SK-N-SH treated with all-trans-retinoic acid at 6 μM for 48 hours (cell line): ENCODE data around the gene KCNA1.

ENCODE experiments used
- ATAC-seq: fragments of 200-7000 bp; cut with Tn5 transposase; 3 replicates; pipeline ENCODE4 v1.9.1; 2020; ENCODE audit warnings: mild to moderate bottlenecking, moderate library complexity
- ARNTL ChIP-seq: fragments of 450-650 bp; formaldehyde crosslinking; IDR thresholded peaks from 2 replicates; pipeline ENCODE4 v1.5.0; 2020; ENCODE audit warnings: low read depth, mild to moderate bottlenecking, moderate library complexity, borderline replicate concordance
- BACH2 ChIP-seq: fragments of 250-450 bp; sonication (Bioruptor Pico); IDR thresholded peaks from 2 replicates; pipeline ENCODE4 v1.9.0; 2021; ENCODE audit warnings: mild to moderate bottlenecking, borderline replicate concordance
- CREB5 ChIP-seq: fragments of 250-450 bp; sonication (Bioruptor Pico); IDR thresholded peaks from 2 replicates; pipeline ENCODE4 v1.5.1; 2020; ENCODE audit warnings: low read depth, mild to moderate bottlenecking, moderate library complexity
- ESRRG ChIP-seq: fragments of 250-450 bp; sonication (Bioruptor Pico); IDR thresholded peaks from 2 replicates; pipeline ENCODE4 v1.6.1; 2021; ENCODE audit warnings: mild to moderate bottlenecking
- GLIS3 ChIP-seq: fragments of 250-450 bp; sonication (Bioruptor Pico); IDR thresholded peaks from 2 replicates; pipeline ENCODE4 v1.5.0; 2020; ENCODE audit warnings: mild to moderate bottlenecking, moderate library complexity
- ISL1 ChIP-seq: fragments of 250-450 bp; sonication (Bioruptor Pico); IDR thresholded peaks from 2 replicates; pipeline ENCODE4 v2.1.2; 2022; ENCODE audit warnings: mild to moderate bottlenecking, moderate library complexity
- OSR1 ChIP-seq: fragments of 250-450 bp; sonication (Bioruptor Pico); IDR thresholded peaks from 2 replicates; pipeline ENCODE4 v1.8.0; 2022; ENCODE audit warnings: moderate library complexity, mild to moderate bottlenecking, inconsistent platforms
- PATZ1 ChIP-seq: fragments of 250-450 bp; sonication (Bioruptor Pico); IDR thresholded peaks from 2 replicates; pipeline ENCODE4 v1.8.0; 2020; ENCODE audit warnings: mild to moderate bottlenecking, moderate library complexity, borderline replicate concordance
- PPARA ChIP-seq: fragments of 250-450 bp; sonication (Bioruptor Pico); IDR thresholded peaks from 2 replicates; pipeline ENCODE4 v1.5.0; 2020; ENCODE audit warnings: mild to moderate bottlenecking, borderline replicate concordance
- RARB ChIP-seq: fragments of 250-450 bp; sonication (Bioruptor Pico); IDR thresholded peaks from 2 replicates; pipeline ENCODE4 v1.8.0; 2021; ENCODE audit warnings: mild to moderate bottlenecking, moderate library complexity
- SNAI2 ChIP-seq: fragments of 250-450 bp; sonication (Bioruptor Pico); IDR thresholded peaks from 2 replicates; pipeline ENCODE4 v1.5.0; 2020; ENCODE audit warnings: mild to moderate bottlenecking, moderate library complexity
- TOX ChIP-seq: fragments of 250-450 bp; sonication (Bioruptor Pico); IDR thresholded peaks from 2 replicates; pipeline ENCODE4 v1.8.0; 2021; ENCODE audit warnings: mild to moderate bottlenecking, moderate library complexity, borderline replicate concordance
- TSHZ2 ChIP-seq: fragments of 250-450 bp; sonication (Bioruptor Pico); IDR thresholded peaks from 2 replicates; pipeline ENCODE4 v1.5.0; 2020; ENCODE audit warnings: mild to moderate bottlenecking, moderate library complexity
- ZC3H10 ChIP-seq: fragments of 250-450 bp; sonication (Bioruptor Pico); IDR thresholded peaks from 2 replicates; pipeline ENCODE4 v1.5.1; 2021; ENCODE audit warnings: mild to moderate bottlenecking, moderate library complexity
- ZFP3 ChIP-seq: fragments of 250-450 bp; sonication (Bioruptor Pico); IDR thresholded peaks from 2 replicates; pipeline ENCODE4 v1.5.0; 2020; ENCODE audit warnings: mild to moderate bottlenecking, moderate library complexity
- ZFP30 ChIP-seq: fragments of 450-650 bp; formaldehyde crosslinking; IDR thresholded peaks from 2 replicates; pipeline ENCODE4 v1.5.0; 2022; ENCODE audit warnings: mild to moderate bottlenecking, moderate library complexity
- ZNF565 ChIP-seq: fragments of 450-650 bp; formaldehyde crosslinking; conservative IDR thresholded peaks from 2 replicates; pipeline ENCODE4 v1.5.0; 2020; ENCODE audit warnings: low read depth, mild to moderate bottlenecking, moderate library complexity
- ZNF70 ChIP-seq: fragments of 450-650 bp; formaldehyde crosslinking; IDR thresholded peaks from 2 replicates; pipeline ENCODE4 v1.5.0; 2020; ENCODE audit warnings: mild to moderate bottlenecking, moderate library complexity
- TF ChIP-seq, protein P1 (sequence below): fragments of 250-450 bp; sonication (Bioruptor Pico); IDR thresholded peaks from 2 replicates; pipeline ENCODE4 v1.5.1; 2021; ENCODE audit warnings: mild to moderate bottlenecking, moderate library complexity

KCNA1 gene

GRCh38 chr12:4914720-4915119, 5.0 kb downstream of the KCNA1 start:
- no peak for ATAC-seq
- TF ChIP-seq ARNTL (CRISPR knock-in tag) (no peak), SNAI2 (CRISPR knock-in tag) (no peak), BACH2 (no peak), TOX (CRISPR knock-in tag) (no peak), ZNF565 (CRISPR knock-in tag) (no peak), ZC3H10 (CRISPR knock-in tag) (no peak), RARB (CRISPR knock-in tag) (no peak), CREB5 (CRISPR knock-in tag) (no peak), PATZ1 (CRISPR knock-in tag) (no peak)
- TF ChIP-seq, protein P1, sequence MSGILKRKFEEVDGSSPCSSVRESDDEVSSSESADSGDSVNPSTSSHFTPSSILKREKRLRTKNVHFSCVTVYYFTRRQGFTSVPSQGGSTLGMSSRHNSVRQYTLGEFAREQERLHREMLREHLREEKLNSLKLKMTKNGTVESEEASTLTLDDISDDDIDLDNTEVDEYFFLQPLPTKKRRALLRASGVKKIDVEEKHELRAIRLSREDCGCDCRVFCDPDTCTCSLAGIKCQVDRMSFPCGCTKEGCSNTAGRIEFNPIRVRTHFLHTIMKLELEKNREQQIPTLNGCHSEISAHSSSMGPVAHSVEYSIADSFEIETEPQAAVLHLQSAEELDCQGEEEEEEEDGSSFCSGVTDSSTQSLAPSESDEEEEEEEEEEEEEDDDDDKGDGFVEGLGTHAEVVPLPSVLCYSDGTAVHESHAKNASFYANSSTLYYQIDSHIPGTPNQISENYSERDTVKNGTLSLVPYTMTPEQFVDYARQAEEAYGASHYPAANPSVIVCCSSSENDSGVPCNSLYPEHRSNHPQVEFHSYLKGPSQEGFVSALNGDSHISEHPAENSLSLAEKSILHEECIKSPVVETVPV = no peak

DNA sequence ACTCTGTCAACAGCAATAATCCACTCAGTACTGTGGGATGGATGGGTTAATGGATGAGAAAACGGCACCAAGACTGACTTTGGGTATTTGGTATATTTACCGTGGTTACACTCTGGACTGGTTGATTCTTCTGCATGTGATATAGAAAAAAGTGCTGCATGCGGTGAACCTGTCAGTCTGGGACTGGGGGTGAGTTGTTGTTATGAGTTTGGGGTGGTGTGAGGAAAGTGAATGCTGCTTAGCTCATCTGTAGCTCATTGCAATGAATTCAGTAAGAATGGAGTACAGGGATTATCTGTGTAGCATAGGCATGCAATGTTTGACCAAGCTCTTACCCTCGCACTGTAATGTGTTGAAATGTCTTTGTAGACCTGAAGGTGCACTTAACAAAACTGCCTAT, 6.0 kb downstream of the KCNA1 start:
- TF ChIP-seq PPARA (CRISPR knock-in tag) = no peak
- no peak for TF ChIP-seq ESRRG (CRISPR knock-in tag)
- TF ChIP-seq TOX (CRISPR knock-in tag) = no peak
- TF ChIP-seq ZNF565 (CRISPR knock-in tag) = no peak
- TF ChIP-seq, all 23 proteins: peak for 0
- ATAC-seq = no peak

GRCh38 chr12:4918950-4919660, 9.4 kb downstream of the KCNA1 start:
- no peak for TF ChIP-seq GLIS3 (CRISPR knock-in tag)
- no peak for TF ChIP-seq PATZ1 (CRISPR knock-in tag)
- TF ChIP-seq ESRRG (CRISPR knock-in tag) = no peak
- TF ChIP-seq TSHZ2 (CRISPR knock-in tag) = no peak
- no peak for TF ChIP-seq CREB5 (CRISPR knock-in tag)
- no peak for TF ChIP-seq ZFP3
- no peak for TF ChIP-seq OSR1 (CRISPR knock-in tag)
- TF ChIP-seq ZFP30 (CRISPR knock-in tag) = no peak
- no peak for TF ChIP-seq TOX (CRISPR knock-in tag)
- no peak for TF ChIP-seq SNAI2 (CRISPR knock-in tag)
- TF ChIP-seq ZNF70 (CRISPR knock-in tag) = no peak
- no peak for TF ChIP-seq ISL1 (CRISPR knock-in tag)
- ATAC-seq = peak; percentile 77
